NCI-H187 (cell line): ENCODE results near the gene ZSCAN26.

Source experiments
- DNase-seq, 2 experiments: peaks; one replicate each; lab custom pipeline; 2025; lab: John Stamatoyannopoulos, UW

ZSCAN26 gene

DNA sequence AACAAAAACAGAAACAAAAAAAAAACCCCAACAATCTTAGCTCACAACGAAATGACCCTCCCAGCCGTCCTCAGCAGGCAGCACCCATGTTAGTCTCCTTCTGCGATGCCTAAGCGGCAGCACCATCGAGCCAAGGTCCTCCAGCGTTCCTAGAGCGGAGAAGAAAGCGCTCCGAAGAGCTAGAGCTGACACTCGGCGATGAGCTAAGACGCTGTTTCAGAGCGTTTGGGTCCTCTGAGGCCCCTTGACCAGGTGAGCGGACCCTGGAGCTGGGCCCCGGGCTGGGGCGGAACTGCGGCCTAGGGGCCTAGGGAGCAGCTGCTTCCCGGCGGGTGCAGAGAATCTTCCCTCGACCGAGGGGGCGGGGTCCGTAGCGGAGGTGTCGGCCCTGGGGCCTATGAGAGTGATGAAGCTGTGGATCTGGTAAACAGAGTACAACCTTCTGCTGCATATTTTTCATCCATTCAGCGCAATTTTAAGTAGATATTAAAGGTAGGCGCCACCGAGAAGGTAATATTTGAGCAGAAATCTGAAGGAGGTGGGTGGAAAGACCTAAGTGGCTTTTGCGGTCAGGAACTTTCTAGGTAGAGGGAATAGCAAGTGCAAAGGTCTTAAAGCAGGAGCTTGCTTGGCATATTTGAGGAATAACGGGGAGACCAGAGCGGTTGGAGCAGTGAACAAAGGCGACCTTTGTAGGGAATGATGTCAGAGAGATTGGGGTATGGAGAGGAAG, at the start of gene ZSCAN26:
TSS of gene ZSCAN26 (plus strand) at position 182 of the 733 bp plus-strand sequence. CDS start 4,777 bp downstream, outside the sequence.
- DNase-seq = peak; percentile 76 to 82

DNA sequence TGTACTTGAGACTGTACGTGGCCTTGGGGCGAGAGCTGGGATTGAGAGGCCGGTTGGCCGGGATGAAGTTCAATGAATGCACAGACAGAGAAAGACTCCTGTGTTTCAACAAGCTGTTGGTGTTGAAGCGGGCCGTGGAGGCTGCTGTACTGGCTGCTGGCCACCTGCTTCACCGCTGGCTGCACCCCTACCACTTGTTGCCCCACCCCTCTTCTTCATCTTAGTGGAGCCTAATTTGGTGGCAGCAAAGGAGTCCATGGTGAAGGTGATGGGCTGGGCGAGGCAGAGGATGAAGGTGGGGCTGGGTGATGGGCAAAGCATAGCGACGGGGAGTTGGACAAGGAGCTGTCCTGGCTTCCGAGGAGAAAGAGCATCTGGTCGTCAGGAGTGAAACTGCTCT, 49.1 kb upstream of the ZSCAN26 start:
- DNase-seq = no peak

DNA sequence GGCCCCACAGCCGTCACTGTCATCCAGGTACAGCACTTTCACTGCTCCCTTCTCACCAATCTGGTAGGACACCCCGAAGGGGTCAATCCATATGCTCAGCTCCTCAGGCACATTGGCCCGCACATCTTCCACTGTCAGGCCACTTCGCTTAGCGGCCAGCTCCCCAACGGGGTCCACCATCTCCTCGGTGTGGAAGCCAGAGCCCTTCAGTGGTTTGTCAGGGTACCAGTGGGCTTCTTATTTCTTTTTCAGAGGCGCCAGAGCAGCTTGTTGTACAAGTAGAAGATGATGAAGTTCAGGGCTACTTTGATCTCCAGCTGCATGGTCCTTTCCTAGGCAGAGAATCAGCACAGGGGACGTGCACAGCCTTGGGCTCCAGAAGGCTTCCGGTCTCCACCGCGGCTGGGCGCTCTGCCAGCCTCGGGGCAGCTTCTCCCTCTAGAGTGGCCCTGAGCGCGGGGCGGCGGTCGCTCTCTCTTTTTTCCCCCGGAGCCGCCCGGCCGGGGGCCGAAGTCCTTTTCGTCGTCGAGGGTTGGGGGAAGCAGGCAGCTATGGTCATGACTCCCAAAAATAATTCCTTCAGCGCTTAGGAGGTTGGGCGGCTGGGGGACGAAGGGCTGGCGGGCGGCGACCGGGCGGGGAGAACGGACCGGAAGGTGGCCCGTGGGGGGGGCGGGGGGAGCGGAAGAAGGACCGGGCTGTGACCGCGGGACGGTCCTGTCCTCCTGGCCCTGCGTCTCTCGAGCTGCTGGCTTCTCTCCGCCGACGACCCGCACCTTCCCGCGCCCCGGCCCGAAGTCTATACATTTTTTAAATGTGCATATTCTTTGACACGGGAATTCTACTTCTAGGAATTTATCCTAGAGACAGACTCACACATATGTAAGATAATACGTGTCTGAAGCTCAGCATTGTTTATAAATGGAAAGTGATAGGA, 48.4 kb upstream of the ZSCAN26 start:
- DNase-seq = peak; percentile 50

DNA sequence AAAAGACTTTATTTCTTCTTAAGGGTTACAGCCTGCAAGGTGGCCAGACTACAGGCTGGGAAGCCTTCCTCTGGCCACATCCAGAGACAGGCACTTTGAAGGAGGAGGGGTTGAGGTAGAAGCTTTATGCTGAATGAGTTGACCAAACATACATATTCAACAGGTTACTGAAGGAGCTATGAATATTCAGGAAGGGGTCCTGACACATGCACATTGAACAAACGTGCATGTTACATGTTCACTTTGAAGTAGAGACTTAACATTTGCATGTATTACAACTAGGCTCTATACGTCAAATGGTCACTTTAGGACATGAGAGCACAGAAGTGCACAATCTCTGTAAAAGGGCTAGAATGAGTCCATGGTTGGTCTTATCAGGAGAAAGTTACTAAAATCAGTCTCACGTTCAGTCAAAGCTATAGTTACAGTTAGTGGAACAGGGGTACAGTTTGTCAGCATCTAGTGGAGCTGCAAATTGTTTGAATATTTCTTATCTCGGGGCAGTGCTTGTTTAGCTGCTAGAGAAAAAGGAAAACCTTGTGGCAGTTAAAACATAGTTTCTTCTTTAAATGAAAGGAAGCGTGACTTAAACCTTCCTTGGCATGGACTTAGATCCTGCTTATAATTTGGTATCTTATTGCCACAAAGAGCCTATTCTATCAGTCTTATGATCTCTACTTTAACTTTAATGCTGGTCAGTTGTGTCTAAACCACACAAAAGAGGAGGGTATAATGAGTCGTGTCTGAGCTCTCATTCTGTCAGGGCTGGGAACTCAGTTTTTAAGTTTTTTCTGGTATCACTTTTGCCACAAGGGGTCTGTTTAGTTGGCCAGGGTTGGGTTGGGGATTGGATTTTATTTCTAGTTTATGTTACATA, 46.4 kb upstream of the ZSCAN26 start:
- no peak for DNase-seq

DNA sequence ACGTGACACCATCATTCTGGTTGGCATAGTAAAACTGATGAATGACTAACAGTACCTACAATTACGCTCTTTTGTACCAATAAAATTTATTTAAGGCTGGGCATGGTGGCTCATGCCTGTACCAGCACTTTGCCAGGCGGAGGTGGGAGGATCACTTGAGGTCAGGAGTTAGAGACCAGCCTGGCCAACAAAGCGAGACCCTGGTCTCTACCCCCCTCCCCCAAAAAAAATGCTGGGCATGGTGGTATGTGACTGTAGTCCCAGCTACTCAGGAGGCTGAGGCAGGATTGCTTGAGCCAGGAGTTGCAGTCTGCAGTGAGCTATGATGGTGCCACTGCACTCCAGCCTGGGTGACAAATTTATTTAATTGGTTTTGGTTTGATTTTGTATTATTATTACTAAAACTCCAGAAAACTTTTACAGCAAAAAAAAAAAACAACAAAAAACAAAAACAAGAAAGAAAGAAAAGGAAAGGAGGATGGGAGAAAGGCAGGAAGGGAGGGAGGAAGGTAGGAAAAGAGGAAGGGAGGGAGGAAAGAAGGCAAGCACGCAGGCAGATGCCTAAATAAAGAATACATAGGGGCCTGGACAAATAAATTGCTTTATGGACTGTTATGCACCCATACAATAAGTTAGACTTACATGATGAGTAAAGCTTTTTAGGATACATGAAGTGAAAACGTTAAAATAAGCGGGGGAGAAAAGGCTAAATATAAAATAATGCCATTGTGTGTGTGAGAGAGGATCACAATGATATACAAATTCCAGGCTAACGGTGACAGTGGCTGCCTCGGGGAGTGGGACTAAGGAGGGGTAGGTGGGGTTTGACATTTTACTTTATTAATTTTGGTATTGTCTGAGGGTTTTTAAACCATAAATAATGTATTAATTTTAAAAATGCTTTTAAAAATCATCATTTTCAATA, 42.5 kb upstream of the ZSCAN26 start:
- DNase-seq = no peak

DNA sequence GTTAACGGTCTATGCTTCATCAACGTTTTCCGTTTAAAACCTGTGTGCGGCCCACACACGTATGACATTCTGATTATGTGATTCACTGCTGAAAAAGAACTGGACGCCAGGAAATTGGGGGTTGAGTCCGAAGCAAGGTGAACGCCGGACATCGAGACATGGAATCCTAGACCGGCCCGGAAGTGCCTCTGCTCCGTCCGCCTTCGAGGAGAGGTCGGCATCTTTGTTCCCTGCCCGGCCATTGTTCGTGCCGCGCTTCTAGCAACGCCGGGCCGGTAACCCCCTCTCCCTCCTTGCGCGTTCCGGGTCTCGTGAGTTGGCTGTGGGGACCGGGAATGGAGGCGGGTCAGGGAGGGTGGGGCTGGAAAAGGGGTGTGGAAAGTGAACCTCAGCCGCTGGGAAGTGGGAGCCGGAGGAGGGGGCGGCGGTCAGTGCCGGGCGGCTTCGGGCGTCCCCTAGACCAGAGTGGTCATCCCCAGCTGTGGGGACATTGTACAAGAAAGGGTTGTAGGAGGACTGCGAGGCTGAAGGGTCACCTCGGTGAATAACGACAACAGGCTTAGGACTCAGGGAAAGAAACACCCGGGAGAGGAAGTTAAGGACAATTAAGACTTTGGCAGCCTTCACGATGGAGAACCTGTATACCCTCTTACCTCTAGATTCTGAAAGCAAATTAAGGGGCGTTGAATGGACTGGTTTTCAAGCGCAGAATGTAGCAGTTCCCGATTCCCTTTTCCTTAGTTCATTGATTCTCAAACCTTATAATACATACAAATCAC, 41.7 kb upstream of the ZSCAN26 start, which contains the start of gene ZSCAN9:
TSS of gene ZSCAN9 (plus strand) at position 220 of the 779 bp plus-strand sequence. CDS start 1,810 bp downstream, outside the sequence.
- DNase-seq = peak; percentile 67 to 70

DNA sequence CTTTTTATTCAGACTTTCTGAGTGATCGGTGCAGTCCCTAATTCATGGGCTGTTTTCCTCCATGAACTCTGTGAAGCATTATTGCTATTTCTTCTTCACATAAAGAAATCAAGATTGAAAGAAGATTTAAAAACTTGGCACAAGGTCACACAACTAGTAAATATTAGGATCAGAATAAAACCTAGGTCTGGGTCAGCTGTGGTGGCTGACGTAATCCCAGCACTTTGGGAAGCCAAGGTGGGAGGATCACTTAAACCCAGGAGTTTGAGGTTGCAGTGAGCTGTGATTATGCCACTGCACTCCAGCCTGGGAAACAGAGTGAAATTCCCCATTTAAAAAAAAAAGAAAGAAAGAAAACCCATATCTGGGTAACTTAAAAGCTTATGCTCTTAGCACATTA, 40.5 kb upstream of the ZSCAN26 start:
- DNase-seq = no peak

DNA sequence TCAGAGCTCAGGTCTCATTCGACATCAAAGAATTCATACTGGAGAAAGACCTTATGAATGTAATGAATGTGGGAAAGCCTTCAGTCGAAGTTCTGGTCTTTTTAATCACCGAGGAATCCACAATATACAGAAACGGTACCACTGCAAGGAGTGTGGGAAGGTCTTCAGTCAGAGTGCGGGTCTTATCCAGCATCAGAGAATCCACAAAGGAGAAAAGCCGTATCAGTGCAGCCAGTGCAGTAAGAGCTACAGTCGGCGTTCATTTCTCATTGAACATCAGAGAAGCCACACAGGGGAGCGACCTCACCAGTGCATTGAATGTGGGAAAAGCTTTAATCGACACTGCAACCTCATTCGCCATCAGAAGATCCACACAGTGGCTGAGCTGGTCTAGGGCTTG, 34.2 kb upstream of the ZSCAN26 start:
- DNase-seq = no peak

DNA sequence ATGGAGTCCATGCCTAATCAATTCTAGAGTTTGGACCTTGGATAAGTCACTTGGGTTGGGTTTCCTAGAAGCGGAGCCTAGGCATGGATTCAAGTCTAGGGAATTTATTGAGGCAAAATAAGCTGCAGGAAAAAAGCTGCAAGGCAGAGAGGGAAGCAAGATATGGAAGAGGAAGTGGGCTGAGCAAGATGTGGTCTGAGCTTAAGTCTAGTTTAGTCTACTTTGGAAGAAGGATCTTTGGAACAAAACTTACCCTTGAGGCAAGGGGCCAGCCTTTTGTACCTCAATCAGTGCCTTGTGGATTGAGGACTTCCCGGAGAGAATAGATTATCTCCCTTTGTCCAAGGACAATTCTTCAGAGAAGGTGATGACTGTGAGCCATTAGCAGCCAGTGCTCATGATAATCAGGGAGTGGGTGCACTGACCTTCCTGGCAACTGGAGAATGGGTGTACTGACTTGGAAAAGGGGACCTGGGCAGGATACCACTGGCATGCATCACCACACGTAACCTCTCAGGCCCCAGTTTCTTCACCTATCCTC, 31.0 kb upstream of the ZSCAN26 start:
- no peak for DNase-seq

DNA sequence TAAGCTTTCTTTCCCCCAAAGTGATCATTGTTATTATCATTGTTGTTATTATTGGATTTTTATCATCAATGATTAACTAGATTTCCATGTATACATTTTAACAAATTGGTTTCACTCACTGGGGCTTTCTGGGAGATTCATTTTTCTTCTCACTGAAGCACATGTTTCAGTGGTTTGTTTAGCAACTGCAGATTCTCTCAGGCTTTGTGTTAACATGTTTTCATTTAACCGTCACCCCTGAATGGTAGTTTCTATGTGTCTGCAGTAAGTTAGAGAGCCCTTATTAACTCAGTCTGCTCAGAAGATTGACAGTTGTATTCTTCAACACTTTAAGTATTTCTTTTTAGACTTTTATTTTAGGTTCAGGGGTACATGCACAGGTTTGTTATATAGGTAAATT, 27.3 kb upstream of the ZSCAN26 start:
- DNase-seq = no peak

DNA sequence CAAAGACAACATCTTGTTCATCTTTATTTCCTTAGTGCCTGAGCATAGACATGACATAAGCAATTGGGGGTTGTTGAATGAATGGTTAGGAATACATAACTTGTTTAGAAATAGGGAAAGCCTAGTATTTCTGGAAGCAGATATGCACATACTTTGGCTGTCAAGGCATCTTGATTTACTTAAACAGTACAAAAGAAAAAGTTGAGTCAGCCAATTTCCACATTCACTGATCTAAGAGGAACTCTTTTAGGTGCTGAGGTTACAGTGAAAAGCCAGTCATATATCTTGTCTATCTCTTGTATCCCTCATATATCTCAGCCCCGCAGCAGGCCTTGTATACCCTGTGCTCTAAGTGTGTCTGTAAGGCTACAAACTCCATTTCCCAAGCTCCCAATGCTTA, 26.5 kb upstream of the ZSCAN26 start:
- no peak for DNase-seq

DNA sequence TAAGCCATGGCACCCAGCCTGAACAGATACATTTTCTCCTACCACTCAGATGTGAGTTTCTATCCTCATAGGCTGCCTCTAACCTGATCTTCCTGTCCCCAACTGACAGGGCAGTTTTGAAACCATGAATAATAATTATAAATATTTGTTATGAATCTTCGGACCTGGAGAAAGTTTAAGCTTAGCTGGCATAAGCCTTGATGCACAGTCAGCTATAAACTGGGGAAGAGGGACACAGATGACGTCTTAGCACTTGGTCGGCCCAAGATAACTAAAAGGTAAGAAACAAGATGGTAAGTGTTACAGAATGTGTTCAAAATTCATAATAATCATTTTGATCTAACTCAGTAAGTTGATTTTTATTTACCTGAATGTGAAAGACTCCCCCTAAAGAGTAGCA, 23.0 kb upstream of the ZSCAN26 start:
- no peak for DNase-seq

DNA sequence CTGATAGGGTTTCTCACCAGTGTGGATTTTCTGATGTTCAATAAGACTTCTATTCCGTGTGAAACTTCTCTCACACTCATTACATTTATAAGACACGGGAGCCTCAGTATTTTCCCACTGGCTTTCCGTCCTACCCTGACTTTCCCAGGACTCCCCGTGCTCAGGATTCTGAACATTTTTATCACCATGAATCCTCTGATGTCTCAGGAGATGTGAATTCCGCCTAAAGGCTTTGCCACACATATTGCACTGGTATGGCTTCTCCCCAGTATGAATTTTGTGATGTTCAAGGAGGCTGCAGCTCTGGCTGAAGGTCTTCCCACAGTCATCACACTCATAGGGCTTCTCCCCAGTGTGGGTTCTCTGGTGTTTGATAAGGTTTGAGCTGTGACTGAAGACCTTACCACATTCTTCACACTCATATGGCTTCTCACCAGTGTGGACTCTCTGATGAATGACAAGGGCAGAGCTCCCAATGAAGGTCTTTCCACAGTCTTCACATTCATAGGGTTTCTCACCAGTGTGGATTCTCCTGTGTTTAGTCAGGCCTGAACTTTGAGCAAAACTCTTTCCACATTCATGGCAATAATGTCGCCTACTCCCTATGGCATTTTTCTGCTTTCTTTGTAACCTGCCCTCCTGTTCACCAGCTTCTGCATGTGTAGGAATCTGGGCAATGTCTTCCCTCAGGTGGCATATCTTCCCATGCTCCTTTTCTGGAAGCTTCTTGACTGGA, 21.6 kb upstream of the ZSCAN26 start:
- no peak for DNase-seq

DNA sequence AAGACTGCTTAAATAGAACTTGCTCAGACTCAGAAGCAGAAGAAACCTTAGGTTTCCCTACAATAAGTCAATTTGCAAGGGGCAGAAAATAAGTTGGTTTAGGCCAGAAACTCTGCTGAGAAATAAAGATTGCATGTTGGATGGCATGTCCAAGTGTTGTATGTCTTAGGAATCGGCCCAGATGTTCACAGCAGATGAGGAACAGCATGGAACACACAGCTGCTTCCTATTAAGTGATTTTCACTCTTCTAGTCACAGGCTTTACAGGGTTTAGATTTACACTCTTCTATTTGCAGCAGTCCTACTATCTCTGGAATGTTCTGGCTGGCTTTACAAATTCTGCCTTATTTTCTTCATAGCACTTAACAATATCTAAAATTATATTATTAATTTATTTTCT, 18.0 kb upstream of the ZSCAN26 start:
- no peak for DNase-seq

DNA sequence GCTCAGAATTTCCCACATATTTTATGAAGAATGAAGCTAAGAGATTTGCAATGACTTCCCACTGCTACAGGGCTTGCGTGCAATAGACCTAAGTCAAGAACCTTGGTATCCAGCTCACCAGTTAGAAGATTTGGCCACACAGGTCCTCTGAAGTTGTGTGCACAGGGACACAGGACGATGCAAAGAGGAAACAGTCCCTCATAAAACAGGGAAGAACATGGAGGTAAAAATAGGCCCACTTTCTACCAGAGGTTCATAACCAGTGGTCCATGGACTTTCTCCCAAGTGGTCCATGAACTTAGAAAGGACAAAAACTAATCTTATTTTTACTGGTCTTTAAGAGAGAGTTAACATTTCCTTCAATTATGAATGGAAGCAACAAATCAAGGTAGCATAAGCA, 16.2 kb upstream of the ZSCAN26 start:
- DNase-seq = no peak

DNA sequence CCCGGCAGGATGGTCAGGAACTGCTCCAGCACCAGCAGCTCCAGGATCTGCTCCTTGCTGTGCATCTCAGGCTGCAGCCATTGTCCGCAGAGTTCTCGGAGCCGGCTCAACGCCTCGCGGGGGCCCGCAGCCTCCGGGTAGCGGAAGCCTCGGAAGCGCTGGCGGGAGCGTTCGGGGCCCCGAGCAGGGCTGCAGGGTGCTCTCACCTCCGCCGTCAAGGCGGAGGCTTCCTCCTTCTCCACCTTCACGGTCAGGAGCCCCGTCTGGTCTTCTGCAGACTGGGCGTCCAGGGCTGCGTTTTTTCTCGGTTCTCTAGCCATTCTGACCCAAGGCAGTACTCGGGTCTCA, 15.3 kb upstream of the ZSCAN26 start:
- no peak for DNase-seq

DNA sequence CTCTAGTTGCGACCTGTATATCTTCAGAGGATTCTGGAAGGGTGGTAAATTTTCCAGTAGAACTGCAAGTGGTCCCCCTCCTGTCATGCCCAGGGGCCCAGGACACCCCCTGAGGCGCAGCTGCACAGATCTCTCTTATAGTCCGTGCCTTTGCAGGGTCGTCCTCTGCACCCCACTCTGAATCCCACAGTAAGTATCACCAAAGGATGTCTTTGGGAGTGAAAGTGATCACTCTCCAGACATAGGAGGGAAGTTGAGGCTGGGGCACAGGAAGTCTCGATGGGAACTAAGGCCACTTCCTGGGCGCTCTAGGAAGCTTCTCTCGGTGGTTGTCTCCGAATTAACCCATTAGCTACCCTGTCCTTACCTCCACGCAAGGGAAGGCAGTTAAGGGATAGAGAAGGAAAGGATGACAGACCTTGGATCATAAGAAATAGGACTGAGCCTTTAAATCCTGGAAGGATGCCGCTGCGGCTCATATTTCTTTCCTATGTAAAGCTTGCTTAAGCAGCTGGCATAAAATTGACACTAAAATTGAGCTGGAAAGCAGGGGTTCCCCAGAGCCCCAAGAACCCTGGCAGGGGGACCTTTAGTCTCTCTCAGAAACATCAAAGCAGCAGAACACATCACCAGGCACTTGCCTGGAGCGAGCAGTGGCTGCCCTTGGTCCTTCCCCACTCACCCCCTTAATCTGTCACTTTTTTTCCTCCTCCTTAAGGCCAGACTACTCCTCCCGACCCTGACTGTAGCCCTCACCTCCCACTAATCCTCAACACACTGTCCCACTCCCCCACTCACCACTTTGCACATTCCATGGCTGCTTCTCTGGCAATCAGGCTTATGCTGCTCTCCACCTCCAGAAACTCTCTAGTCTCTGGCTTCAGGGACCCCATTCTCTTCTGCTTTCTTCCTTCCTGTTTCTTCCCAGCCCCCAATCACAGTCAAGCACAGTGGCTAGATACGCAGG, 14.7 kb upstream of the ZSCAN26 start, which contains the start of gene ZKSCAN4:
TSS of gene ZKSCAN4 (minus strand) at position 261 of the 967 bp plus-strand sequence. CDS start 289 bp downstream, outside the sequence.
- peak; percentile 63 to 78 for DNase-seq

DNA sequence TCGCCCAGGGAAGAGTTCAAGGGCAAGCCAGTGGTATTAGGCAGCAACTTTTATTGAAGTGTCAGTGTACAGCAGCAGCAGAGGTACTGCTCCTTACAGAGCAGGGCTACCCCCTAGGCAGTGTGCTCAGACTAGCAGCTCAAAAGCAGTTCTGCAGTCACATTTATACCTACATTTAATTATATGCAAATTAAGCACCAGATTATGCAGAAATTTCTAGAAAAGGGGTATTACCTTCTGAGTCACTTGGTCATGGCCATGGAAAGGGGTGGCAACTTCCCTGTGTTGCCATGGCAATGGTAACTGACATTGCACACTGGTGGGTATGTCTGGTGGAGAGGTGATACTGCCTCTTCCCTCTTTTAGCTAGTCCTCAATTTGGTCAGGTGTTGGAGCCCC, 12.8 kb upstream of the ZSCAN26 start:
- no peak for DNase-seq
